ENCODE results near the gene MCC.

Gene MCC

DNA sequence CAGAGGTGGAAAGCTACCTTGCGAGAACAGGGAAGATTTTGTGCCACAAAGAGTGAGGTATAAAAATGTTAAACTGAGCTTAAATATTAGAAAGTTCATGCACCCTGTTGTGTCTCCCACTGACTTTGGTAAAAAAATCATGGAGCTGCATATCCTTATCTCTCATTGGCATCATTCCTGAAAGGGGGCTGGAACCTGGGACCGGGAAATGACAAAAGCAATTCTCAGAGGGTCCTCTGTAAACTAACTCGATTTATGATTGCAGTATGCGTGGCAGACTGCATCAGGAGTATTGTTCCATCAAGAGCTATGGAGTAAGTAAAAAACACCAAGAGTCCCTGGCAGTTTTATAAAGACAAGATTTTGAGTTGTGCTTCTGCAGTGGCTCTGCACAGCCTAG lies 362.9 kb downstream of the MCC start:
- DNase-seq, result no peak

DNA sequence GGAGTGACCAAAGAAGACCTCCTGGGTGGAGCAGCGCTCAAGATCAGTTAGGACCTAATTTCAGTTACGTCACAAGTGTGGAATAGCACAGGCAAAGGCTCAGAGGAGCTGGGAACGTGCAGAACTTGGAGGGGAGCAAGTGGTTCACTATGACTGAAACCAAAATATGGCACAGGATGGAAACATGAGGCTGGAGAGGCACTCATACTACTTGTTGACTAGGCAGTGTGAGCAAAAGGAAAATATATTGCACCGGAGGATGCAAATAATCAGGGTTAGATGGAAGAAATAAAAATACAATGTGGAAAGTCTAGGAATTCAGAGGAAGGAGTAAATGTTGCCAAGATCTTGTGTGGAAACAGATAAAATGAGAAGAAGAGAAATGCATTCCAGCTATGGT lies 363.3 kb downstream of the MCC start:
- DNase-seq, result no peak

- DNase-seq, result no peak
Observed at GRCh38 chr5:113124265-113124664, 364.0 kb downstream of the MCC start.

GRCh38 chr5:113123618-113124017 lies 364.6 kb downstream of the MCC start:
- DNase-seq, result no peak

DNA sequence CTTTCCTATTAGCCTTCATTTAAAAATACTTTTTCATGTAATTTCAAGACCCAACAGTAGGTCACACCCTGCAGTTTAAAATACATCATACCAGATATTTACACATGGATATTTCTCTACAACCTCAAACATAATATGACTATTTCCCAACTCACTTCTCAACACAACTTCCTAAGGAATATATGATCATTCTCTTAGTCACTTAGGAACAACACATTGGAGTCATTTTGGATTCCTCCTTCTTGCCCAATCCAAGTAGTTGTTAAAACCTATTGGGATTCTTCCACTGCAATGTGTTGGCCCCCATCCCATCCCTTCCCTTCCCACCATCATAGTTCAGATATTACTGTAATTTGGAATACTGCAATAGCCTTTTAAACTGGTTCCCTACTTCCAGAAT lies 366.2 kb downstream of the MCC start:
- no peak for DNase-seq

DNA sequence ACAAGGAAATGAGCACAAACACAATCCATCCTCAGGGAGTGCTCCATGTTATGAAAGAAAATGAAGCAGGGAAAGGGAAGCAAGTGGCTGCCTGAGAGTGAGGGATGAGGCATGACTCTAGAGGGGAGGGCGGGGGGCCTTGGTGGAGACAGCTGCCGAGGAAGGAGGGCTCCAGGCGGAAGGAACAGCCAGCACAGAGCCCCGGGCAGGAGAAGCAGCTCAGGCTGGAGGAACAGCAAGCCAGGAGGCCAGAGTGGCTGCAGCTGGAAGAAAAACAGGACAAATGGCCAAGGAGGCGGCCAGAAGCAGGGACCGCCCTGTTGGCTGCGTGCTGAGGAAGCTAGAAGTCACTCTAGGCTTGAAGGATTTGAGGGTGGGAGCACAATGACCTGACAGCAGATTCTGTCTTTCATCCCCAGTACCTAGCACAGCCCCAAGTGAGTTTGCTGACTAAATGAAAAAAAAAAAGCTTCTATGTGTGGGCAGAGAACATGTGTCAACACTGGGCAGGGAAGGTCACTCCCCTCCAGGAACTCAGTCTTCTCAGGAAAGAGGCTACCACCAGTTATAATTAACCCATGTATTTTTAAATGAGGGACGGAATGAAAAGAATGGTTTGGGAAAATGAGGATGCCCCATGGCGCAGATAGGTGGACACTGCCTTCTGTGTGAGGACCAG lies 368.9 kb downstream of the MCC start:
- no peak for DNase-seq

GRCh38 chr5:113118765-113119164 lies 369.5 kb downstream of the MCC start:
- no peak for DNase-seq

DNA sequence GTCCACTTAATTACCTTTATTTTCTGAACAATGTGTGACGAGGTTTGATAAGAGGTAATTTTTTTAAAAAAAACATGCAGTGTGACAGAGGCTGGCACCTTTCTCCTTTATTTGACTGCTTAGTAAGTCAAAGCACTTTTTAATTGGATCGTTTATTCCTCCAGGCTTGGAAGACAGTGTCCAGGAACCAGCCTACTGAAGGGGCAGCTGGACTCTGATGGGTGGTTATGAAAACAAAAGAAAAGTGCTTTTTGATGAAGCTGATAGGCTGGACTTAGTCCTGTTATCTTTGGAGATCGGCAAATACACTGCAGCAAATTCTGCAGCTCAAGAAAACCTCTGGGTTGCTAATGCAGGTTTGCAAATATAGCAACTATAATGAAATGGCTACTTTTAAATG lies 370.0 kb downstream of the MCC start:
- DNase-seq, result no peak

DNA sequence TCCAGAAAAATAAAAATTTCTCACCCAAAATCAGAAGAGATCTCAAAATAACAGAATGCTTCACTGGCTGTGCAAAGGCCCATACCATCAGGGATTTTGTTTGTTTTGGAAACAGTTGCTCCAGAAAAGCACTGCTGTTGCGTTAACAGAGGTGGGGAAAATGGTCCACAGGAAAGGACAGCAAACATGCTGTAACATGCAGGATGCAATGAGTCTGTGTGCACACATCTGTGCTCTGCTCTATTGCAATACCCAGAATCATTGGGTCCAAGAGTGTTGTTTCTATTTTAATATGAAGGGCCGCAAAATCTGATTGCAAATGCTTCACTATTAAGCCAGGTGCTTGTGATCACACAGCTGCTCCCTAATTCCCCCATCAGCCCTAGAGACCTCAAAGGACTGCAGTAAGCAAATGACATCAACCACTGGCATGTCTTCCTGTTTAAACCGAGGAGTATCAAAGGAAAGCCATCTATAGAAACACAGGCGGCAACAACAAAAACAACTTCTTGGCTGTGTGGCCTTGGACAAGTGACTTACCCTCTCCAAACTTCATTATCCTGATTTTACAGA lies 370.6 kb downstream of the MCC start:
- DNase-seq, result no peak

DNA sequence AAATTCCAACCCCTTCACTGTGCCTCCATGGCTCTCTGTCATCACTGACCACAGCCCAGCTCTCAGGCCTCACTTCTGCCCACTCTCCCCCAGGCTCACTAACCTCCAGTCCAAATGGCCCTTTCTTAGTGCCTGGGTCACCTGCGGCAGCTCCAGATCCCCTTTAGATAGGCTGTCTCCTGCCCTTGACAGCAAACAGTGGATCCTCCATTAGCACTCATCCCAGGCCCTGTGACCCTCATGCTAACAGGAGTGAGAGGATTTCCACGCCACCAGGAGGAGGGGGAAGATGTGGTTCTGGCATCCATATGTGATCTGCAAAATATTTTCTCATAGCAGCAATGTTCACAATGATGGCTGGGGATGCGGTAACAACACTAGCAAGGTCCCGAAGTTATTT lies 372.3 kb downstream of the MCC start:
- no peak for DNase-seq

- no peak for DNase-seq
Observed at GRCh38 chr5:113115061-113115460, 373.2 kb downstream of the MCC start.

DNA sequence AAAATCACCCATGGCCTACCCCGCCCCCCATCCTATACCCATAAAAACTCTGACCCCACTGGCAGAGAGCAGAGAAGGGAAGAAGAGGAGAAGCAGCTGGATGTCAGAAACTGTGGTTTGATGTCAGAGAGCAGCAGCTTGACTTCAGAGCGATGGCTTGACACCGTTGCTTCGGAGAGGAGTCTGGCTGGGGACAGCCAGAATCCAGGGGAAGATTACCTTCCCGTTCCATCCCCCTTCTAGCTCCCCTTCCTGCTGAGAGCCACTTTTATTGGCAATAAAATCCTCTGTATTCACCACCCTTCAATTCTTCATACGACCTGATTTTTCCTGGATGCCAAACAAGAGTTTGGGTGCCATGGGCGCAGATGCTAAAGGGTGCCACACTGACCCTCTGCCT lies 373.7 kb downstream of the MCC start:
- no peak for DNase-seq

DNA sequence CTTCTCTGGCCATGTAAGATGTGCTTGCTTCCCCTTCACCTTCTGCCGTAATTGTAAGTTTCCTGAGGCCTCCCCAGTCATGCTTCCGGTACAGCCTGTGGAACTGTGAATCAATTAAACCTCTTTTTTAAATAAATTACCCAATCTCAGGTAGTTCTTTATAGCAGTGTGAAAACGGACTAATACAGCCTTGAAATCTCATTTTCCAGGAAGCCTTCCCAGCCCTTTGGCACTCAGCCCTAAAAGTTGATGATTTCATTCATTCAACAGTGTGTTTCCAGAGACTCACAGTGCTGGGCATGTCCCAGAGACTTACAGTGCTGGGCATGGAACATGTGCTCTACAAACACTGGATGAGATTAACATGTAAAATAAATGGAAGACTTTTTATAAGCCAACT lies 375.8 kb downstream of the MCC start:
- no peak for DNase-seq

- no peak for DNase-seq
Observed at GRCh38 chr5:113110117-113110516, 378.1 kb downstream of the MCC start.

GRCh38 chr5:113109344-113109743 lies 378.9 kb downstream of the MCC start:
- no peak for DNase-seq

GRCh38 chr5:113108485-113108884 lies 379.8 kb downstream of the MCC start:
- no peak for DNase-seq

- no peak for DNase-seq
Observed at GRCh38 chr5:113106821-113107220, 381.4 kb downstream of the MCC start.

DNA sequence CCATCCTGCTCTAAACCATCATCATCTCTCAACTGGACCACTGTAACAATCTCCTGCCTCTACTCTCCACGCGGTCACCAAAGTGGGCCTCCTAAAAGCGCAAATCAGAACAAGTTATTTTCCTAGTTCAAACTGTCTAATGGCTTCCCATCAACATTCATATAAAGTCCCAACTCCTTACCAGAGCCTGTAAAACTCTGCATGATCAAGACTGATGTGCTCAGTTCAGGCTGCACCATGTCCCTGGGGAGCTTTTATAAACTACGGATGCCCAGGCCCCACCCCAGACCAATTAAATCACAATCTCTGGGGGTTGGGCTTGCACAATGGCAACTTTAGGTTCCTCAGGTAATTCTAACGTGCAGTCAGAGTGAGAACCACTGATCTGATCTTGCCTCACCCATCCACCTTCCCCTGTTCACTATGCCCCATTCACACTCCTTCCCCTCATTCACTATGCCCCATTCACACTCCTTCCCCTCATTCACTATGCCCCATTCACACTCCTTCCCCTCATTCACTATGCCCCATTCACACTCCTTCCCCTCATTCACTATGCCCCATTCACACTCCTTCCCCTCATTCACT lies 382.5 kb downstream of the MCC start:
- DNase-seq, result no peak

DNA sequence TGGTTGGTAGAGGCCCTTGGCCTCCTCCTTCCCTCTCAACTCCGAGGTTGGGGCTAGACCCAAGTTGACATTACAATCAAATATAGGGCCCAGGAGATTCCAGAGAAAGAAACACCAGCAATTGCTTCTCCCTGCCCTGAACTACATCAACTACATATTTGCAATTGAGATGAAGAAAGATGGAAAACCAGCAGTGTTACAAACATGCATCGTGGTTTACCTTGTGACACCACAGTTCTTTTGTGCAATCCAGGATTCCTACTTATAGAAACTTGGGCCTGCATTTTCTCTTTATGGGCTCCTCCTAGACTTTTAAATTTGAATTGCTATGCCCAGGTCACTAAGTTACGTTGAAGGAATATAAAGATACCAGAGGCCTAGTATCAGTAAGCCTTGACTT lies 384.9 kb downstream of the MCC start:
- no peak for DNase-seq

GRCh38 chr5:113102121-113102531 lies 386.1 kb downstream of the MCC start:
- no peak for DNase-seq

- DNase-seq, result no peak
Observed at GRCh38 chr5:113100981-113101380, 387.3 kb downstream of the MCC start.

DNA sequence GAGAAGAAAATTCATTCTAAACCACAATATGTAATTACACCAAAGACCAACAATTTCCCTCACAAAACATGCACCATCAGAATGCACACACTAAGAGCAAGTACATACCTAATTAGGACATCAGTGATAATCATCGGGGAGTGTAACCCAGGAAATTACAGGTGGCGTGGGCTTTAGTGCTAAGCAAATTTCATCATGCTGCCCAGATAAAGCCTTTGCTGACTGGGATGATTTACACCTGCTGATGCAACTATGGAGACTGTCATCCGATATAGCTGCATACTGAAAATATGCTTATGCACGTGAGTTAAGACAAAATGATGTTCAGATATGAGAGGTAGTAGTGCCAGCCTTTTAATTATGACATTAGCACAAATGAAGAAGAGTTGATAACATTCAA lies 388.4 kb downstream of the MCC start:
- DNase-seq, result no peak

- no peak for DNase-seq
Observed at GRCh38 chr5:113098378-113098777, 389.9 kb downstream of the MCC start.

DNA sequence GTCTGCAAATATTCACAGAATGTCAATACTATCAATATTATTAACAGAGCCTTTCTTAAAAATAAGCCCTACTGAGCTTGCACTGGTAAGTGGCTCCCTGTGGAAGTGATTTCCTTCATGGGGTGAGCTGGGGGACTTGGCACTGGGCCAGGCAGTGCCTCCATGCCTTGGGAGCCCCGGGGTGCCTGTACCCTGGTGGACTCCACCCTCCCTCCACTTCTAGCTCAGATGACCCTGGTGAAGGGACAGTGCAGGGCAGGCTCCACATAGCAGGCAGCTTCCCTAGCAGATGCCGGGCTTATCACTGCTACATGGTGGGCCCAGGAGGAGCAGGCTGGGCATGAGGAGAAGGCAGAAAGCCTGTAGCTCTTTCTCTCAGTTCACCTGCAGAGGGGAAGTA lies 392.4 kb downstream of the MCC start:
- DNase-seq, result no peak

DNA sequence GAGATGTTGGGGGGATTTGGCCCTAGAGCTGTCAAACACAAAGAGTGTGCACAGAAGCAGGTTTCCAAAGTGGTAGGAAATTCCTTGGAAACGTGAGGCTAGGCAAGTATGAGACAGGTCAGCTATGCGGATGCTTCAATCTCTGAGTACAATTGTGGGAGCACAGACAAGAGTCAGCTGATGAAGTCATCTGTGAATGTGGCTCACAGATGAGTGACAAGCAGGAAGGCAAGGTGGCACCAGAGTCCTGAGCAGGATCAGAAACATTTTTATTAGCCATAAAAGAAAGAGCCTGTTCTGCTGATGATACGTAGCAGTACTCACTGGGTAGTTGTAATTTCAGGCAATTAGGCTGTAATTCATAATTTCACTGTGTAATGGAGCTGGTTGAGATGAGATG lies 394.7 kb downstream of the MCC start:
- no peak for DNase-seq

All from activated CD4-positive, alpha-beta T cell treated with anti-CD3 and anti-CD28 coated beads, Interleukin-2, amount 50 U/mL, for 16 hours (primary cell).